Neural progenitor cell (in vitro differentiated cells): ENCODE data around the gene CBLB. TPM values are rescaled to one million over a fixed set of nuclear protein-coding genes. Genes with fewer than 3 reads are reported as not detected.

Experiments used
- DNase-seq: peaks from one replicate; pipeline ENCODE4 v3.0.0-alpha.2; 2016; ENCODE audit warnings: low spot score
- H2AFZ ChIP-seq: fragments of 200-600 bp; sonication (generic); replicated peaks from 2 replicates; pipeline ENCODE4 v1.6.1; 2016; ENCODE audit warnings: antibody characterized with exemption
- H3F3A ChIP-seq: fragments of 200-600 bp; sonication (generic); 2 replicates; pipeline ENCODE4 v1.6.1; 2016; ENCODE audit warnings: antibody characterized with exemption, low read depth
- H3K27ac ChIP-seq: fragments of 200-600 bp; sonication (generic); 2 replicates; pipeline ENCODE4 v1.5.1; 2016; ENCODE audit warnings: mild to moderate bottlenecking
- H3K27me3 ChIP-seq: fragments of 200-600 bp; sonication (generic); 2 replicates; pipeline ENCODE4 v1.6.1; 2016; ENCODE audit warnings: mild to moderate bottlenecking, moderate library complexity
- H3K36me3 ChIP-seq: fragments of 200-600 bp; sonication (generic); 2 replicates; pipeline ENCODE4 v1.5.1; 2016
- H3K4me1 ChIP-seq: fragments of 200-600 bp; sonication (generic); 2 replicates; pipeline ENCODE4 v1.6.1; 2016; ENCODE audit warnings: mixed run types
- H3K4me2 ChIP-seq: fragments of 200-600 bp; sonication (generic); 2 replicates; pipeline ENCODE4 v1.6.1; 2016
- H3K4me3 ChIP-seq: fragments of 200-600 bp; sonication (generic); 2 replicates; pipeline ENCODE4 v1.5.1; 2016
- H3K79me2 ChIP-seq: fragments of 200-600 bp; sonication (generic); 2 replicates; pipeline ENCODE4 v1.6.1; 2016; ENCODE audit warnings: low read depth
- H3K9ac ChIP-seq: fragments of 200-600 bp; sonication (generic); 2 replicates; pipeline ENCODE4 v1.6.1; 2016
- H3K9me3 ChIP-seq: fragments of 200-600 bp; sonication (generic); 2 replicates; pipeline ENCODE4 v1.5.1; 2016; ENCODE audit warnings: low read depth
- H4K20me1 ChIP-seq: fragments of 200-600 bp; sonication (generic); 2 replicates; pipeline ENCODE4 v1.6.1; 2016; ENCODE audit warnings: low read depth
- H3K27ac Mint-ChIP-seq: 3 replicates; pipeline ENCODE4 v1.8.0; 2021; ENCODE audit warnings: mixed read lengths
- H3K27me3 Mint-ChIP-seq: 2 replicates; pipeline ENCODE4 v1.8.0; 2022; ENCODE audit warnings: low read depth, mild to moderate bottlenecking, inconsistent platforms, moderate library complexity, mixed read lengths; ENCODE audit not compliant: insufficient read depth
- H3K36me3 Mint-ChIP-seq: 3 replicates; pipeline ENCODE4 v1.8.0; 2021; ENCODE audit warnings: mixed read lengths
- H3K4me1 Mint-ChIP-seq: 3 replicates; pipeline ENCODE4 v1.8.0; 2021; ENCODE audit warnings: mixed read lengths
- H3K4me3 Mint-ChIP-seq: 3 replicates; pipeline ENCODE4 v1.8.0; 2021; ENCODE audit warnings: mild to moderate bottlenecking, moderate library complexity, mixed read lengths
- H3K9me3 Mint-ChIP-seq: 3 replicates; pipeline ENCODE4 v1.8.0; 2020; ENCODE audit warnings: mixed read lengths
- CTCF ChIP-seq: fragments of 200-600 bp; sonication (generic); IDR thresholded peaks from 2 replicates; pipeline ENCODE4 v1.5.1; 2017; ENCODE audit warnings: antibody characterized with exemption, mild to moderate bottlenecking
- EZH2 ChIP-seq: fragments of 200-600 bp; sonication (generic); IDR thresholded peaks from 2 replicates; pipeline ENCODE4 v1.6.1; 2017; ENCODE audit warnings: antibody characterized with exemption, mild to moderate bottlenecking, moderate library complexity
- EZH2phosphoT487 ChIP-seq: fragments of 200-600 bp; sonication (generic); IDR thresholded peaks from 2 replicates; pipeline ENCODE4 v1.6.1; 2017; ENCODE audit warnings: antibody characterized with exemption
- total RNA-seq: library from RNA; depleted of rRNA; stranded (reverse); fragments of >200 nt; gene quantifications from 2 replicates; pipeline ENCODE4 v1.2.3, GENCODE V29; 2015; ENCODE audit warnings: low replicate concordance

Gene CBLB
- total RNA-seq, 1 donor from 2014 or later: 105 TPM

GRCh38 chr3:105614288-105615030 is 254.4 kb downstream of the CBLB start:
- Histone ChIP-seq H3K4me3 (no peak overlapping the region), H3K79me2 (no peaks in the 10 kb centered on the region), H3K4me1 (peaks cover 19% of the 10 kb centered on the region), H3K9me3 (no peaks in the 10 kb centered on the region), H3F3A (peaks cover 10% of the 10 kb centered on the region), H4K20me1 (no peaks in the 10 kb centered on the region), H3K27me3 (no peaks in the 10 kb centered on the region), H3K36me3 (no peaks in the 10 kb centered on the region), H2AFZ (no peak overlapping the region), H3K27ac (no peak overlapping the region), H3K9ac (no peak overlapping the region), H3K4me2 (no peak overlapping the region)
- DNase-seq: no peak
- Mint-ChIP-seq H3K4me3 (no peak overlapping the region), H3K27ac (no peak overlapping the region), H3K27me3 (peaks cover 4% of the 10 kb centered on the region), H3K36me3 (no peaks in the 10 kb centered on the region), H3K4me1 (peaks cover 13% of the 10 kb centered on the region), H3K9me3 (no peaks in the 10 kb centered on the region)
- TF ChIP-seq EZH2 (no peak), EZH2phosphoT487 (no peak), CTCF (no peak)

- peak; percentile 26 for DNase-seq
Observed at GRCh38 chr3:105613120-105613519, 255.7 kb downstream of the CBLB start.

GRCh38 chr3:105611304-105612192 is 257.3 kb downstream of the CBLB start:
- H3K27me3 ChIP-seq: no peaks in the 10 kb centered on the region
- no peak overlapping the region for H3K4me3 ChIP-seq
- no peaks in the 10 kb centered on the region for H3K79me2 ChIP-seq
- Mint-ChIP-seq H3K36me3 (no peaks in the 10 kb centered on the region), H3K4me3 (no peak overlapping the region), H3K27ac (no peak overlapping the region), H3K4me1 (peaks cover 13% of the 10 kb centered on the region), H3K9me3 (no peaks in the 10 kb centered on the region), H3K27me3 (no peaks in the 10 kb centered on the region)
- H3F3A ChIP-seq: peaks cover 10% of the 10 kb centered on the region
- no peak for TF ChIP-seq EZH2
- no peak for TF ChIP-seq CTCF
- TF ChIP-seq EZH2phosphoT487: no peak
- H3K4me1 ChIP-seq: peaks cover 19% of the 10 kb centered on the region
- H3K9ac ChIP-seq: no peak overlapping the region
- no peaks in the 10 kb centered on the region for H4K20me1 ChIP-seq
- no peaks in the 10 kb centered on the region for H3K36me3 ChIP-seq
- no peaks in the 10 kb centered on the region for H3K9me3 ChIP-seq
- no peak for DNase-seq
- H3K4me2 ChIP-seq: peak overlapping the region; percentile 34
- no peak overlapping the region for H2AFZ ChIP-seq
- H3K27ac ChIP-seq: no peak overlapping the region

More at GRCh38 chr3:105613120-105613519, 255.7 kb downstream of the CBLB start:
- H3K36me3 ChIP-seq: no peaks in the 10 kb centered on the region
- Mint-ChIP-seq H3K4me1 (peaks cover 13% of the 10 kb centered on the region), H3K9me3 (no peaks in the 10 kb centered on the region), H3K27me3 (peaks cover 4% of the 10 kb centered on the region), H3K27ac (no peak overlapping the region), H3K4me3 (no peak overlapping the region), H3K36me3 (no peaks in the 10 kb centered on the region)
- no peak overlapping the region for H3K4me3 ChIP-seq
- no peaks in the 10 kb centered on the region for H3K9me3 ChIP-seq
- no peaks in the 10 kb centered on the region for H3K27me3 ChIP-seq
- H3K79me2 ChIP-seq: no peaks in the 10 kb centered on the region
- peaks cover 10% of the 10 kb centered on the region for H3F3A ChIP-seq
- peak overlapping the region; percentile 34 for H3K4me2 ChIP-seq
- H4K20me1 ChIP-seq: no peaks in the 10 kb centered on the region
- peak overlapping the region; percentile 19 for H3K27ac ChIP-seq
- peak overlapping the region; percentile 91 for H2AFZ ChIP-seq
- H3K4me1 ChIP-seq: peaks cover 19% of the 10 kb centered on the region
- no peak for TF ChIP-seq EZH2phosphoT487
- TF ChIP-seq EZH2: no peak
- no peak for TF ChIP-seq CTCF
- no peak overlapping the region for H3K9ac ChIP-seq
